GM12874 (cell line): Measurements from ENCODE around the gene NTM.

Source experiments
- CTCF ChIP-seq: IDR thresholded peaks from 2 replicates; pipeline ENCODE4 v1.5.1; 2011; ENCODE audit warnings: low read depth, mild to moderate bottlenecking, control low read depth, low read length, moderate library complexity; ENCODE audit not compliant: insufficient read depth

The NTM gene

GRCh38 chr11:131754671-131755070, 384.3 kb downstream of the NTM start:
- no peak for TF ChIP-seq CTCF

DNA sequence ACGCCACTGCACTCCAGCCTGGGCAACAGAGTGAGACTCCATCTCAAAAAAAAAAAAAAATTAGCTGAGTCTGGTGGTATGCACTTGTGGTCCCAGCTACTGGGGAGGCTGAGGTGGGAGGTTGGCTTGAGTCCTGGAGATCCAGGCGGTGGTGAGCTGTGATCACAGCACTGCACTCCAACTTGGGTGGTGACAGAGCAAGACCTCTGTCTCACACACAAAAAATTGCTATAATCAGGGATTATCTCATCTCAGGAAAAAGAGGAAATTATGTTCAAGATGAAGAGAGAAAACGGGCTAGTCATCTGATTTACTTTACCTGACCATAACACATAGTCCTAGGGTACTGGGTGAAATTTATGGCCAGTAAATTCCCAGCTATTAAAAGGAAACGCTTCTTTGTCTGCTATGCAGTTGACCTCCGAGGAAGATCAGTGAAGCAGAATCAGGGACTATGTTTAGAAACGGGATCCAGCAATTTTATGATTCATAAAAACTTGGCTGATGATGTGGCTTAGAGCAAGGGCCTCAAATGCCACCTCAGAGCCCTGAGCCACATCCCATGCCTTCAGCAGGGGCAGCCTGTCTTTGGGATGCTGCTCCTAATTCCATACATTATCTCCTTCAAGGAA, 386.2 kb downstream of the NTM start:
- TF ChIP-seq CTCF, result no peak

DNA sequence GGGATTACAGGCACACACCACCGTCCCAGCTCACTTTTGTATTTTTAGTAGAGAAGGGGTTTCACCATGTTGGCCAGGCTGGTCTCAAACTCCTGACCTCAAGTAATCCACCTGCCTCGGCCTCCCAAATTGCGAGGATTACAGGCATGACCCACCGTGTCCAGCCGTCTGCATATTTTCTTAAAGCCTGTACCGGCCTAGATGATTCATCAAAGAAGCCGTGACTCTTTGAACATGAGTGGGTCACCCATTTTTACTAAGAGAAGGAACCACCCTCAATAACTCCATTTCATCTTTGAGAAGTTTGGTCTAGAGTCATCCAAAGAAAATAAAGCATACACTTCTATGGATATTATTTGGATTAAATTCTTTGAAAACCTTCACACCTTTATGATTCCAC, 388.3 kb downstream of the NTM start:
- TF ChIP-seq CTCF, result no peak

DNA sequence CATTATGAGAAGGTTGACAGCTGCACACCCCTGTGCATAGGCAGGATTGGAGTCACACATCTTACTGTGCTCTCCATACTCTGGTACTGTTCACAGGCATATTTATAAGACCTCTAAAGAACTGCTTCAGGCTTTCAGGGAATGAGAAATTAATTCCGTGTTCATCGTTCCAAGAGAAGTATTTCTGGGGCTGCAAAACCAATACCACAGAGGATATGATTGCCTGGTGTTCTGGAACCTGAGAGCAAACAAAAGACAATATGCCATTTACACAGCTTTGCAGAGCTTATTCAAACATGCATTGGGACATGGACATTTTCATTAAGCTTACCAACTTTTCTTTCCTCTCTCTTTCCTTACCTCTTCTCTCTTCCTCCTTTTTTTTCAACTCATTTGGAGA, 388.7 kb downstream of the NTM start:
- TF ChIP-seq CTCF, result no peak

DNA sequence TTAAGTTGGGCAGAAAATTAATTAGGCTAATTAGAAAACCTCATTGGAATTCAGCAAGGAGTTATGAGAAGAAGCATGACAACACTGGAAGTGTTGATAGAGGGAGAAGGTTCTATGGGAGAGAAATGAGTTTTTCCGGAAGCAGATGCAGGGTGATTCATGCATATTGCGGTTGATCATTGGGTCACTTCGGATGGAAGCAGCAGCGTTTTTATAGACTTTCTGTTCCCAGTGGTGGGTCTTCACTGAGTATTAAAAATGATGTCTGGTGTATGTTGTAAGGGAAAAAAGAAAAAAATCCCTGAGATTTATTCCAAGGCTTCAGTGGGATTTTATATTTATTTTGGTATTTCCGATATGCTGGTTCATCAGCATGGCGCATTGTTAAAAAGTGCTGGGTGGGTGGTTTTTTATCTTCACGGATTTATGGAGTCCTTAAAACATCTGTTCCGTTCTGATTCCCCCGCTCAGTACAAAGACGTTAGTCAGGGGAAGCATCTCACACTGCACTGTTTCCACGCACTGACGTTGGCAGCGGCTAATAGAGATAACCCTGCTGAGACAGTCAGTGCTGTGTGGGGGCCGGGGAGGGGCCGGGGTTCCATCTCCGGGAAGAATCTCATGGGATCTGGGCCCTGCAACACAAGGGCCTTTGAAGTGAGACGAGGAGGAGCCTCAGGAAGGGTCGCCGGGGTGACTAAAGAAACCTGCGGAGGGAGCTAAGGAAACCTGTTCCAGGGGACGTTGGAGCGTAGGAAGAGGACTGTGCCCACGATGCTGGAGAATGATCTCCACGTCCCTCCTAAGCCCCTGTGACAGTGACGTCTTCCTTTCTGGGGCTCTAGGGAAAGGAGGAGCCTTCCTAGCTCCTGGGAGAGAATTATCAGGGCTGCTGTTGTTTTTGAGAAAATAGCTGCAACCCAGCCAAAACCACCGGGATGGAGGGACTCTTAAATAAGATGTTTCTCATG, 390.0 kb downstream of the NTM start:
- TF ChIP-seq CTCF, result no peak

DNA sequence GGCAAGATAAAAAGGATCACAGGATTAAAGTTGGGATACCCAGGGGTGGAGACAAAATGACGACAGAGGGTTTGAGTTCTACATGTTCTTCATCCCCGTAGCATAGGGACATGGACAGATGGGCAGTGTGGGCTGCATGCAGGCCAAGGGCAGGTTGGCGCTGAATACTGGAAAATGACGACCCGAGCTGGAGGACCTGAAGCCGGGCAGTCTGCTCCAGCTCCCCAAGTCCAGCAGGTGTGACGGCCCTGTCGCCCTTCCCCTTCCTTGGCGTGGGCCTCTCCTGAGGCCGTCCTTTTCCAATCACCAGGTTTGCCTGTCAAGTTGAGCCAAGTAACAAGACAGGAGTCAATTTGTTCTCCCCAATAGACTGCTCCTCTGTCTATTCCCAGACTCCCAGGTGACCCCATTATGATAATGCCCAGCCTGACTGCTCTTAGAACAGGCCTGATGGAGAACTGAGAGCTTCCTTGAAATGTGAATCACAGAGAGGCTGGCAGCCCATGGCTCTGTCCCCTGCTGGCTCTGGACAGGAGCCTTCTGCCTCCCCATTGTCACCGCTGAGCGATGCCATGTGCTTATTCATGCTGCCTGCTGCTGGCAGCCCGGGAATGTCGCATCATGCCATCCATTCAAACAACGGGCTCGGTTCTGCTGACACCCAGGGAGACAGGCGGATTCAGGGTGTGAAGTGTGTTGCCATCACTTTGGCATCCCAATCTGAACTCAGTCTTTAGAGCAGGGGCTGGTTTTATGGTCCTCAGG, 392.1 kb downstream of the NTM start:
- no peak for TF ChIP-seq CTCF
